COR-L47 (cell line): Measurements from ENCODE around the gene TSPAN12.
"Not testable (repeated sequence)": the region's sequence is repeated elsewhere in the genome, so short reads cannot be mapped to it uniquely, and the experiment has no call there.

Experiments used
- DNase-seq: peaks from one replicate; lab custom pipeline; 2025; lab: John Stamatoyannopoulos, UW

Gene TSPAN12, protein sequence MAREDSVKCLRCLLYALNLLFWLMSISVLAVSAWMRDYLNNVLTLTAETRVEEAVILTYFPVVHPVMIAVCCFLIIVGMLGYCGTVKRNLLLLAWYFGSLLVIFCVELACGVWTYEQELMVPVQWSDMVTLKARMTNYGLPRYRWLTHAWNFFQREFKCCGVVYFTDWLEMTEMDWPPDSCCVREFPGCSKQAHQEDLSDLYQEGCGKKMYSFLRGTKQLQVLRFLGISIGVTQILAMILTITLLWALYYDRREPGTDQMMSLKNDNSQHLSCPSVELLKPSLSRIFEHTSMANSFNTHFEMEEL

DNA sequence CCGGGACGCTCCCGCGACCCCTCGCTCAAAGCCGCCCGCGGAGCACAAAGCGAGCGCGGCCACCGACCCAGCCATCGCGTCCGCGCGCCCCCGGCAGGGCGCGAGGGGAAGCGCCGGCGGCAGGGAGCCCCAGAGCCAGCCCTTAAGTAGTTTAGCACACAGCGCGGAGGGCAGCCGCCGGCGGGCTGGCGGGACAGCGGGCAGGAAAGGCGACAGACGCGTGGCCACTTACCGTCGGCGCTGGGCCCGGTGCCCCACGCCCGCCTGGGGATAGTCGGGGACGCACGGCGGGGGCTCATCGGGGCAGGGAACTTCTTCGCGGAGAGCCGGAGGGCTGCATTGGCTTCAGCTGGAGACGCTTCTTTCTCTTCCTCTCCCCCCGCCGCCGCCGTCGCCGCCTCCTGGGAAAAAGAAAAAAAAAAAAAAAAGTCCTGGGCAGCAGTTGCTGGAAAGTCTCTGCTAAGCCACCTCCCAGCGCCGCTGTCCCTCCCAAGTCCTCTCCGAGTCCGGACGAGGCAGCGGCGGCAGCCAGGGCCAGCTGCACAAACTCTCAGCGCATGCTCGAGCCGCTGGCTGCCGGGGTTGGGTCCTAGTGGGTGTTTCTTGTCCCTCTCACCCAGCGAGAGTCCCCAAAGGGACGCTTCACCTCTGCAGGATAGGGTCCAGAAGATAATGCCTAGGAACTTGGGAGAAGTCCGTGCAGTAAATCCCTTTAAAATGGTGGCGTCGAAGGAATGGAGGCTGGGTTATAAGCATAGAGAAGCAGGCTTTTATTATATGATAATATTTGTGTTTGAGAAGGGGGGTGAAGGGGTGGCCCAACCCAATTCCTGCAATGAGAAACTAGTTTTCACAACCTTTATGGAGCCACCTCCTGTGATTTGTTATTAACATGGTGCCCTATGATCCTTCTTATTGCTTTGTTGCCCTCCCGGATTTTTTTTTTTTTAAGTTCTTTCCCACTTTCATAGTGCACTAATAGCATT lies at the start of gene TSPAN12:
Gene TSPAN12, minus strand, starts transcription at position 557 of the 986 bp plus-strand sequence. CDS start 1,381 bp downstream, outside the sequence.
- DNase-seq: peak; percentile 52

DNA sequence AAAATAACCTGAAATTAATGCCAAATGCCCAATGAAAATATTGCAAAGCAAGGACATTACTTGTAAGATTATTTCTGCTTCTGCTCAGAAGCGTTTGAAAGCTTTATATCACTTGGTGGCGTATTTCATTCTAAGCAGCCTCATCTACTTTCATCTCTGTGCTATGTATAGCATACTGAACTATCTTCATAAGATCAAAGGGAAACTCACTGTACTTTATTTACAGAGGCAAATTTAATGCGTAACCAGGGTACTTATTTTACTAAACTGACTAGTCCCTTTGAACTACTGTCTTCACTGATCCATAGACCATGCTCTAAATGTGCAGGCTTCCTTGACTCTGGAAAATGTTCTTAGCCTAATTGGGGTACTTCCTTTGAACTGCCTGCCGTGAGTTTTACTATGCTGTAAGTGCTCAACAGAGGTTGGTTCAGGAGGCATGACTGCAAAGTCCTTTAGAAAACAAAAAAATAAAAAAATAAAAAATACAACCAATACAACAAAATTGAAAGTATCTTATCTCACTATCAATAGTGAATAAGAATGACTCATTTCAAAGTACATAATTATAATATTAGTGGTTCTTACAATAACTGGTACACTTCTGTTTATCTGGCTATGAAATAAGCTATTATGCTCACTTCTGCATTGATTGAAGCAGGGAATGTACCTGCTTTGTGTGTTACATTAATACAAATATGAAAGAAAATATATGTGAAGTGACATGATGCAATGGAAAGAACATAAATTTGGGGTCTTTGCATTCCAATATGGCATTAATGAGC lies 41.0 kb upstream of the TSPAN12 start:
- no peak for DNase-seq

DNA sequence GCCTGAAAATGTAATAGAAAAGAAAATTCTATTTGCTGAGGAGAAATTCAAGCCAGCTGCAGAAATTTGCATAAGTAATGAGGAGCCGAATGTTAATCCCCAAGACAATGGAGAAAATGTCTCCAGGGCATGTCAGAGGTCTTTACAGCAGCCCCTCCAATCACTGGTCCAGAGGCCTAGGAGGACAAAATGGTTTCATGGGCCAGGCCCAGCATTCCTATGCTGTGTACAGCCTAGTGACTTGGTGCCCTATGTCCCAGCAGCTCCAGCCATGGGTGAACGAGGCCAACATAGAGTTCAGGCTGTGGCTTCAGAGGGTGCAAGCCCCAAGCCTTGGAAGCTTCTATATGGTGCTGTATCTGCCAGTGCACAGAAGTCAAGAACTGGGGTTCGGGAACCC lies 37.3 kb upstream of the TSPAN12 start:
- not testable (repeated sequence) for DNase-seq

DNA sequence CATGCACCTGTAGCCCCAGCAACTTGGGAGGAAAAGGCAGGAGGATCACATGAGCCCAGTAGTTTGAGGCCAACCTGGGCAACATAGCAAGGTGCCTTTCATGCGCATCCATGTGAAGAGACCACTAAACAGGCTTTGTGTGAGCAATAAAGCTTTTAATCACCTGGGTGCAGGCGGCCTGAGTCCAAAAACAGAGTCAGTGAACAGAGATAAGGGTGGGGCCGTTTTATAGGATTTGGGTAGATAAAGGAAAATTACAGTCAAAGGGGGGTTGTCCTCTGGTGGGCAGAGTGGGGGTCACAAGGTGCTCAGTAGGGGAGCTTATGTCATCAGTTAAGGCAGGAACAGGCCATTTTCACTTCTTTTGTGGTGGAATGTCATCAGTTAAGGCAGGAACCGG lies 27.7 kb upstream of the TSPAN12 start:
- DNase-seq: not testable (repeated sequence)

DNA sequence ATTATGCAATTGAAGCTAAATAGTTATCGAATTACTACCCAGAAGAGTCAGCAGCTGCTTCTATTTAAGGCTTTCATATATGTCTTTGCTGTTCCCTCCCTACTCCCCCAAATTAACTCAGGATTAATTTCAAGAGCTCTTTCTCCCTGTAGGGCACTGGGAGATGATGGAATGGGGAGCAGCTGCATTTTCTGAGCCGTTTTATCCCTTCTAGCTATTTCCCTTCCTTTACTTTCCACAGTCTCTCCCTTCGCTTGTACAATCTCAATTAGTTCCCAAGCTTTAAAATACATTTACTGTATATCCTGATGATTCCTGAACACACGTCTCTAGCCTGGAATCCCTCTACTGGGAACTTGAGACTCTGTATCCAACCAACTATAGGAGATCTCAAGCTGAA lies 19.8 kb upstream of the TSPAN12 start:
- DNase-seq: no peak

DNA sequence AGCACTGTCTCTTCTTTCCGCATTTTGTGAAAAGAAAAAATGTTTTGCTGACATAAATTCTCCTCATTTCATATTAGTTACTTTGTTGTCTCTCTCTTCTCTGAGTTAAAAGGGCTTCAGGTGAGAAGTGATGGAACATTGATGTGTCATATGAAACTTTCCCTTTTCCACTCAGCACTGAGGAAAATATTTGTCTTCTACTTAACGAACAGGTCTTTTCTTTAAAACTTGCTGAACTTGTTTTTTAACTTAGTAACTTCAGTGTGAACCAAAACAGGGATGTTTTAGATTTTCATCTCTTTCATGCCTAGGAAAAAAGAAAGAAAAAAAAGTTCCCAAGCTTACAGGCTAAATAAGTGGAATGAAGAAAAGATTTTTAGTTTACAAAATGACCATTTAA lies 19.0 kb upstream of the TSPAN12 start:
- DNase-seq: no peak

DNA sequence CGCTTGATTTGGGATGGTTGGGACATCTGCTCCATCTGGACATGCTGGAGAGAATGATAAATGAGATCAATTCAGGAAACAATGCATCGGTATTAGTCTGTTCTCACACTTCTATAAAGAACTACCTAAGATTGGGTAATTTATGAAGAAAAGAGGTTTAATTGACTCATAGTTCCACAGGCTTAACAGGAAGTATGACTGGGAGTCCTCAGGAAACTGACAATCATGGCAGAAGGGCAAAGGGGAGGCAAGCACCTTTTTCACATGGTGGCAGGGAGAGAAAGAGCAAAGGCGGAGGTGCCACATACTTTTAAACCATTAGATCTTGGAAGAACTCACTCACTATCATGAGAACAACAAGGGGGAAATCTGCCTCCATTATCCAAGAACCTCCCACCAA lies 16.8 kb upstream of the TSPAN12 start:
- no peak for DNase-seq

DNA sequence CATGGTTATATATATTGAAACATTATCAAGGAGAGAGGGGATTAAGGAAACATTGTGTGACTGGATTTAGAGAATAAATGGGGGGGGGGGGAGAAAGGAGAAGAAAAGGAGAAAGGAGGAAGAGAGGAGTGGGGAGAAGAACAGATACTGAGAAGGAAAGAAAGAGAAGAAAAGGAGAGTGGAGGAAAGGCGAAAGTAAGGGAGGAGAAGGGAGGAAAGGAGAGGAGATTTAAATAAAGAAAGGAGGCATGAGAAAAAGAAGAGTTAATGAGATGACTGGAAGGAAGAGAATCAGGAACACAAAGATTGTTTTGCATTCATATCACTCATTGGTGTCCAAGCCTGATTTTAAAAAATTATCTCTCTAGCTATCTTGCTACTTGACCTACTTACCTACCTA lies 16.1 kb upstream of the TSPAN12 start:
- DNase-seq: no peak

DNA sequence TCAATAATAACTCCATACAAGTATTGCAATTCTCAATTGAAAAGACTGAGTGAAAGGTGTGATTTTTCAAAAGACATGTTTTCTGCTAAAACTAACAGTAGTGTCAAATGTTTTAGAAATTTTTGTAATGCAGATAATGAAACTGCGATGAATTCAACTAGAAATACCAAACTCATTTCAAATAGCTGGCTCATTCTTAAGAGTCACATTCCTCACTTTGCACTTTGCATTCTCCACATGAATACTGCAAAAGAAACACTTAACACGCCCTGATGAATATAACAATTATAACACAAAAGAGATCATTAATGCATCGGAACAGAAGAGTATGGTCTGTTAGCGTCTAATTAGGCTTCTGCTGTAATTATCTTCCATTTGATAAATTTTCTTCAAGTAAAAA lies 15.5 kb upstream of the TSPAN12 start:
- DNase-seq: peak; percentile 3

DNA sequence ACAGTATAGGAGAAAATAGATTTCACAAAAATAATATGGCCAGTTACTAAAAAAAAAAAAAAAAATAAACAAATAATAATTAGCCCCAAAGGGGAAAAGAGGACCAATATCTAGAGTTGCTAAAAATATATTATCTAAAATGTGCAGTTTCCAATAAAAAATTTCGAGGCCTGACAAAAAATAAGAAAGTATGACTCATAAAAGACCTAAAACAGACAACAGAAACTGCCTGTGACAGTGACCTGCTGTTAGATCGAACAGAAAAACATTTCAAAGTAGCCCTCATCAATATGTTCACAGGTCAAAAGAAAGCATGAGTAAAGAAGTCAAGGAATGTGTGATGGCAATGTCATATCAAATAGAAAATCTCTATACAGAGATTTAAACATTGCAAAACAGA lies 11.8 kb upstream of the TSPAN12 start:
- DNase-seq: no peak

DNA sequence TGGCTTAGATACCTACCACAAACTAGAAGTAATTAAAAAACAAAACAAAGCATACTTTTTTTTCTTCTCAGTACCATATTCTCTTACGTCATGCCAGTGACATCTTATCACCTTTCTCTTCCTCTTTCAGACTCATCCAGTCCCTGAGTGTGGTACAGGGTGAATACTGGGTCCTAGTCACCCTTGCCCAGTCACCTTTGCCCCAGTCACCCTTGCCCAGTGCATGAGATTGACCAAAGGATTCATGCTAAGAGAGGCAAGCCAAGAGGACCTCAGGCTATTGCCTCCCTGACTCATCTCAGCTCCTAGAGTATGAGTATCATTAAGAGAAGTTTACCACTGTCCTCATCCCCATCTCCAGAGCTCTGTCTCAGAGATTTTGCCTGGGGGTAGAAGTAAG lies 10.0 kb upstream of the TSPAN12 start:
- no peak for DNase-seq

DNA sequence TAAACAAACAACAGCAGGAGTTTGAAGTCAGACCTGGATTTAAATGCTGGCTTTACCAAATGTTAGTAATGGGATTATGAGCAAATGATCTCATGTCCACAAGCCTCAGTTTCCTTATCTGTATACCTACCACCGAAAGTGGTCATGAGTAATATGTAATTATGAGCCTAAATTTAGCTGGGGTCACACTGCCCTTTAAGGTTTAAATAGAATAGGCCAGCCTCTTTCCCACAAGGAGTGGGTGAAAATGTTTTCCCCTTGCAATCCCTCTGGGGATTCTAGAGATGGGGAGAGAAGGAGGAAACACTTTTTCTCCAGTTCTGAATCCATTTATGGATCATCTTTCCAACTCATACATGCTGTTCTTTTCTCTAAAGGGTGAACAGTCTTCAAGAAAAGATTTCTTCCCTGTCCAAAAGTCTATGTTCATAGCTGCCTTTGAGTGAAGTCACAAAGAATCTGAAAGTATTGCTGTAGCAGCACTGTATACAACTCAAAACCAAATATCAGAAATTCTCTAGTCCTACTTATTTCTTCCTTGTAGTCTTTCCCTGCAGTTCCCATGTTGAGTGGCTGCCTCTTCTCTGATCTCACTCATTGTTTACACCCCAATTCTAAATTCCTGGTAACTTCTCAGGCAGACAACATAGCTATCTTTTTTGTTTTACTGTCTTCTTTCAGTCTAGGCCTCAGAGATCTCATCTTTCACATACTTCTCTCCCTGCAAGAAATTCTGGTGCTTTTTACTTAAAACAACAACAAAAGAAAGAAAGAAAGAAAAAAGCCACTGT lies 7.4 kb upstream of the TSPAN12 start:
- no peak for DNase-seq

DNA sequence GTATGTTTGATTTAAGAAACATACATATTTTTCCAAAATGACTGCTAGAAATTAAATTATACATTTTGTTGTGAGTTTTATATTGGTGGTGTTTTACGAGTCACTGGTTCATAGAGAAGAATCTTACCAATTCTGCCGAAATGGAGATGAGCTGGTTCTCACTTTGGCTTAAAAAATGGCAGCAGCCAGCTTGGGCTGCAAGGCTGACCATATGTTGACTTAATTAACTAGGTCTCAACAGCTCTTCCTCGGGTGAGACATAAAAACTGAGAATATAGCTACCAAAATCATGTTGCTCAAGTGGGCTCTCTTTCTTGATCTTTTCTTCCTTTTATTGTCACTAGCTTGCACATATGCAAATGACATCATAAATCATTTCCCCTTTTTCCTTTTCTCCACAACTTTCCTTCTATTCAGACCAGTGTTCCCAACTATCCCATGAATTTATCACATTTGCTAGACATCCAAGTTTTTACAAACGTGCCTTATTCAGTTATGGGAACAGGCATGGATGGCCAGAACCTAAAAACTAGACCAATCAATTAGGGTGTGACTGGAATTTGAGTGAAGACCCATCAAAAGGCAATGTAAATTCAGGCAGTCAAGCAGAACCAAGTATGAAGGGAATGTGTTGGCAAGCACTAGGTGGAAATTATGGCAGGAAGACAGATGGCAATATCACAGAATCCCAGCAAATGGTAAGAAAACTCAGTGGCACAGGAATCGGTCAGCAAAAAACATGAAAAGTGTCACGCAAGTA lies 6.4 kb upstream of the TSPAN12 start:
- no peak for DNase-seq

DNA sequence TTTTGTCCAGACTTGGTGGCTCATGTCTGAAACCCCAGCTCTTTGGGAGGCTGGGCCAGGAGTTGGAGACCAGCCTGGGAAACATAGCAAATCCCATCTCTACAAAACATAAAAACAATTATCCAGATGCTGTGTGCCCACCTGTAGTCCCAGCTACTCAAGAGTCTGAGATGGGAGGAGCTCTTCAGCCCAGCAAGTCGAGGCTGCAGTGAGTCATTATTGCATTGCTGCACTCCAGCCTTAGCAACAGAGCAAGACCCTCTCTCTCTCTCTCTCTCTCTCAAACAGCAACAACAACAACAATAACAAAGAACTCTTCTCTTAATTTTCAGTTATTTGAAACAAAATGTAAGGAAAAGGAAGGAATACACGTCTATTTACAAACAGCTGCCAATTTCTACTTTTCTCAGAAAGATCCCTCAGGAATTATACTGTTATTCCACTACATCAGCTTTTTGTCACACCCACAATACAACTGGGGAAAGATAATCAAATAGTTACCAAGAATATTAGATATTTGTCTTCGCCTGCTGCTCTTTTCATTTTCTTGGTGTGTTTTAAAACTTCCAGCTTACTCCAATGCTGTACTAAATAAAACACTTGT lies 5.1 kb upstream of the TSPAN12 start:
- no peak for DNase-seq

DNA sequence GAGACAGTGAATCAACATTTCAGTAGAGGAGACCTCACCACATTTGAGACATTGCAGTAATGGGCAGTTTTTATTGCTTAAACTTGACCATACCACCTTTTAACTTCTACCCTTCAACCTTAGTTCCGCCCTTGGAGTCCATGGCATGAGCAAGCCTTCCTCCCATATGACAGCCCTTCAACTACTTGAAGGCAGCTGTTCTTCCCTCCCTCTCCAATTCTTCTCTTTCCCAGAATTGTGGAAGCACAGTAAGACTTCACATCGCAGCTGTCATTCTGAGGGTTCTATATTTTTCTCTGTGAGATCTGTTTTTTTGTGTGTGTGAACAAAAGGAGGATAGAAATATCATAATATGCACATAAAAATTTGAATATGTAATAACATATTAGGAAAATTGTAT lies 2.2 kb upstream of the TSPAN12 start:
- DNase-seq: no peak

DNA sequence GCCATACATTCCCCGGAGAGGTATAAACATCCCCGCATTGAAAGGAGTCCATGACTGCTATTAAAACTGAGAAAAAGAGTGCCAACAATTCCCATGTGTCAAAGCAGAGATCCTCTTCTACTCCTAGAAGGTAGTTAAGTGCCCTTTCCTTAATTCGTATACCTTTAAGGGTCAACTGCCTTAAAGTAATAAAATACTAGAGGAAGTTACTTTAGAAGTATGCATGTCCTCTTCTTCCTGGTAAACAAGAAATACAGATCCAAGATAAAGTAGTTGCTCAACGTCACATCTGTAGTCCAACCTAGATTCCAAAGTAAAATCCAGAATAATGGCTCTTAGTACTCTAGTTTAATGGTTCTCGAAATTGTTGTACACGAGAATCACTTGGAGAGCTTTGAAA lies 1.5 kb upstream of the TSPAN12 start:
- no peak for DNase-seq

DNA sequence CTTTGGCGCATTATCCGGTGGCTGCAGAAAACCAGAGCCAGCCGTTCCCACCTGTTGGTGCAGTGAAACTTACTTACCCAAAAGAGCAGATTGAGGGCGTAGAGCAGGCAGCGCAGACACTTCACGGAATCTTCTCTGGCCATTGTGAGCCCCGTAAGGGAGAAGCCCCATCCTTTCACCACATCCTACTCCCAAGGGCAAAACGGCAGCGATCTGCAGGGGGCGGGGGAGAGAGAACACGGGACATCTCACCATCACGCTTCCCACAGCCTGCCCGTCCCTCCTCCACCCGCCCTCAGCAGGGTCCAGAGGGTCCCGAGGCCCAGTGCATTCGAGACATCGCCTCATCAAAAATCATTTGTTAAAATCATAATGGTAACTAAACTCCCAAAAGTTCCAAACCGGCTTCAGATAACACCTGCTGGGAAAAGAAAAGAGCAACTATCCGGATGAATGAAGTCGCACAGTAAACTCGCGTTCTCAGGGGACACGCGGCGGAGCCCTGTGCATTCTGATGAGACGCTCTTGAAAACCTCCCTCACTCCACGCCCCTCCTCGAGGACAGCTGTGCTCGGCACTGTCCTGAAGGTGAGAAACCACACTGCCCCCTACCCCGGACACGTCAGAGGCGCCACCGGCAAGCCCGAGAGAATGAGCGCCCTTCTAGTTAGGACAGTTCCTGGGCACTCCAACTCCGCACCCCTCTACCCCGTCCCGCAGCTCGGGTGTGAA lies 1.2 kb downstream of the TSPAN12 start:
- DNase-seq: peak; percentile 12

DNA sequence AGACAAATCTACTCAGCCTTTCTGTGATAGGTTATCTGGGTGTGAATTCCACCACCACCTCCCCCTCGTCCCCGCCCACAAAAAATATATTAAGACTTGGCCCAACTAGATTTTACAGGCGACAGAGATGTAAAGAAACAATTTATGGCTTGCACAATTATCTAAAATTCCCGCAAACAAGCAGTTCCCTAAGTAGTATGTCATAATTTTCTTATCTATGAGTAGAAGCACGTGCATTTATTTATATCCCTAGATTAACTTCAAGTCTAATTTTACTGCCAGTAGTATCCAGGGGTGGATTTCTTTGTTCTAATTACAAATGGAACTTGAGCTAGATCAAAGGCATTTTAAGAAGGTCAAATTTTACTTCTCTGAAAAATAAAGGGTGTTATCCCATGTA lies 1.7 kb downstream of the TSPAN12 start:
- no peak for DNase-seq

DNA sequence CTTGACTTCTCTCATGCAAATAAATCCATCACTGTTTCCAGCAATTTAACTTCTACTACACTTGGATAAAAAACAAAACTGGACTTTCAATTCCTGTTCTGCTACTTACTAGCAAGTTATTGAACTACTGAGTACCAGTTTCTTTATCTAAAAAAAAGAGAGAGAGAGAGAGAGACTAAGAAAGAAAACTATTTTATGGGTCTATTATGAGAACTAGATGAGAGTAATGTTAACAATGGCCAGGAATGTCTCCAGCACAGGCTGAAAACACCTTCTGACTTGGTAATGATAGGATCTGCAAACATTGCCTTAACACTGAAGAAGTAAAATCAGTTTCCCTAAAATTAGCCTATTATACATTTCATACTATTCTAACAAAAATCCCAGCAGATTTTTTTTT lies 5.2 kb downstream of the TSPAN12 start:
- no peak for DNase-seq

DNA sequence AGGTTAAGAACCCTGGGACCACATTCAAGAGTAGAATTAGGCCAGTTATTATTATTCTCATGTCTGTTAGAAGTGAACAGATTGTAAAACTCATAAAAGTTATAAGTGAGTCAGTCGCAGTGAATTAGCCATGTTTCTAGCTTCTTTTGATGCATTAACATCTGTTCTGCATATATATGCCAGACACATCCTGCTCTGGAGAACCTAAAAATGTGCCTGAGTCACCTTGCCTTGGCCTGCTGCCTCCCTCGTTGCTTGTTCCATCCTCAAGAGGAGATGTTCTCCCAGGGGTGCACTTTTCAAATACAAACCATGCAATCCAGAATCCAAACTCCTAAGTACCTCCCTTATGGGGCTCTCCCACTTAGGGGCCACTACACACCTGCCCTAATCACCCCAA lies 14.8 kb downstream of the TSPAN12 start:
- DNase-seq: no peak
